Stimulated activated CD8-positive, alpha-beta memory T cell treated with anti-CD3 and anti-CD28 coated beads, Interleukin-2, amount 100 ng/mL, for 1 hour (primary cell): ENCODE results near the gene ELK4.

ENCODE experiments used
- DNase-seq, 2 donors: peaks; one replicate each; pipeline ENCODE4 v3.0.0-alpha.2; 2020; ENCODE audit warnings: low read depth in 2 of 2

Gene ELK4, protein sequence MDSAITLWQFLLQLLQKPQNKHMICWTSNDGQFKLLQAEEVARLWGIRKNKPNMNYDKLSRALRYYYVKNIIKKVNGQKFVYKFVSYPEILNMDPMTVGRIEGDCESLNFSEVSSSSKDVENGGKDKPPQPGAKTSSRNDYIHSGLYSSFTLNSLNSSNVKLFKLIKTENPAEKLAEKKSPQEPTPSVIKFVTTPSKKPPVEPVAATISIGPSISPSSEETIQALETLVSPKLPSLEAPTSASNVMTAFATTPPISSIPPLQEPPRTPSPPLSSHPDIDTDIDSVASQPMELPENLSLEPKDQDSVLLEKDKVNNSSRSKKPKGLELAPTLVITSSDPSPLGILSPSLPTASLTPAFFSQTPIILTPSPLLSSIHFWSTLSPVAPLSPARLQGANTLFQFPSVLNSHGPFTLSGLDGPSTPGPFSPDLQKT

DNA sequence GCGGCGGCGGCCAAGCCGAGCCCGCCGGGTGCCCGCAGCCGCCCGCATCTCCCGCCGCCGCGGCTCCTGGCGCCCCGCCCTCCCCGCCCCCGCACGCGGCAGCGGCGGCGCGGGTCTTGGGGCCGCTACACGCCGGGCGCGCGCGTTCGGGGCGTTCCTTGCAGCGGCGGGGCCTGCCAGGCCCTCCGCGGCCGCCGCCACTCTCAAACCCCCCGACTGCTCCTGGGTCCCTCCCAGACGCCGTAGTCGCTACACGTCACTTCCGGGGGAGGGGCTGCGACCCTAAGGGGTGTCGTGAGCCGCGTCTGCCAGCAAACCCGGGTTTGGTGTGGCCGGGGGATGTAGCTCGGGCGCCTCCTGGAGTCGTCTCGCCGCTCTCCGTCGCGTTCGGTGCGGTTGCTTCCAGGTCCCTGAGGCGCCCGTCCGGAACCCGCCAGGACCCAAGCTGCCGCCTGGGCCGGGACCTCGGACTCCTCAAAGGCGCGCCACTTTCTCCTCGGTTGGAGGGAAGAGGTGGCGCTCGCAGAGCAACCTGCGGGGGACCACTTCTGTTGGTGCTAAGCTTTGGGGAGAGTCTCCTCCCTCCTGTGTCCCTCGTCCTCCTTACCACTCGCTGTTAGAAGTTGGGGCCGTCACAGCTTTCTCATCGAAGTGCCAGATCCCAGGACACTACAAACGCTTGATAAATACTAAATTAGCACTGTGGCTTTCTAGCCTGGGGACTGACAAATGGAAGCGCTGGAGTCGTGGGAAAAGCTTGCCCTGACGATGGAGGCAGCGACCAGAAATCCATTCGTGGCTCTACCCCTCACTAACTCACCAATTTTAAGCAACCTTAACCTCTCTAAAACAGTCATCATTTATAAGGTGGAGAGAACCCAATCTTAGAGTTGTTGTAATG is at the start of gene ELK4:
ELK4 (minus strand) TSS at position 244 of the 901 bp plus-strand sequence. CDS start 8,129 bp downstream, outside the sequence.
- peak; percentile 99 for DNase-seq

DNA sequence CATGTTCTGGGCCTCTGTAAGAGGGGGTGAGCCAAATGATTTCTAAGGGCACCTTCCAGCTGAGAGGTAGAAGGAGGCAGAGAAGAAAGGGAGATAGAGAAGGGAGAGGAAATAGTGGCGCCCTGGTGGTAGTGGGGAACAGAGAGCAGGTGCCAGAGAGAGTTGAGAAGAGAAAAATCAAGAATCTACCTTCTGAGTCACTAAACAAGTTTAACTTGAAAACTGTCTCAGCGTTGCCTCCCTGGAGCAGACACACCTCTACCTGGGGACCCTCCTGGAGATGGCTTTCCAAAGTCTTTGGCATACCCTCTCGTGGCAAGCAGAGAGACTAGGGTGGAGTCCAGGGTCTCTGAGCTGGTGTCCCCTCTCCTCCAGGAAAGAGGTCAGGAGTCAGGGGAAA is 49.6 kb upstream of the ELK4 start:
- DNase-seq, result no peak

DNA sequence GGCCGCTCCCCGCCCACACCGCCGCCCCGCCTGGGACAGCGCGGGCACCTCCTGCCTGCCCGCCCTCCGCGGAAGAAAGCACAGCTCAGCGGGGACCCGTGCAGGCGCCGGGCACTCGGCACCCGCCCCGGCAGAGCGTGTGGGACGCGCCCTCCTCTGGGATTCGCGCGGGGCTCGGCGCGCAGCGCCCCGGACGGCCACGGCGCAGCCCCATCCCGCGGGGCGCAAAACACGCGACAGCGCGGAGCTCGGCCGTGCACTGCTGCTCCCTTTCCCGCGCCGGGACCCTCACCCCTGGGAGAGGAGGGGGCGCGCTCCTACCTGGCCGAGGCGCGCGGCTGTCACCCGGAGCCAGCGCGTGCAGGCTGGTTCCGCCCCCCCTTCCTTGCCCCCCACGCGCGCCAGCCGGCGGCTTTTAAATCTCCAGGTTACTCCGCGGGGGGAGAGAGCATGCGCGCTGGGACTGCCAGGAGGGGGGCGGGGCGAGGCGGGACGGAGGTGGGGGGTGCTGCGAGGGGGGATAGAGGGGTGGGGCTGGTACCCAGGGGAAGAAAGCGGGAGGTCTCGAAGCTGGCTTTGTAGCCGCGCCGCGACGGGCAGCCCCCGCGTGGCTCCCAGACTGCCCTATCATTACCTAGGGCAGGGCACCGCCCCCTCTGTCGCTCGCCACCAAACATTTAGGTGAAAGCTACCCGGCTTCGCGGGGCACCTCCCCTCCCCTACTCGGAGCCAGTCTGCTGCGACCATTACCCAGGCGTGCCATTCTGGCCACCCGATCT is 48.5 kb upstream of the ELK4 start, which contains the start of gene SLC45A3:
SLC45A3 (minus strand) TSS at position 437 of the 779 bp plus-strand sequence. CDS start 15,853 bp downstream, outside the sequence.
- DNase-seq, result peak in 1 of 2 donors; percentile 16

DNA sequence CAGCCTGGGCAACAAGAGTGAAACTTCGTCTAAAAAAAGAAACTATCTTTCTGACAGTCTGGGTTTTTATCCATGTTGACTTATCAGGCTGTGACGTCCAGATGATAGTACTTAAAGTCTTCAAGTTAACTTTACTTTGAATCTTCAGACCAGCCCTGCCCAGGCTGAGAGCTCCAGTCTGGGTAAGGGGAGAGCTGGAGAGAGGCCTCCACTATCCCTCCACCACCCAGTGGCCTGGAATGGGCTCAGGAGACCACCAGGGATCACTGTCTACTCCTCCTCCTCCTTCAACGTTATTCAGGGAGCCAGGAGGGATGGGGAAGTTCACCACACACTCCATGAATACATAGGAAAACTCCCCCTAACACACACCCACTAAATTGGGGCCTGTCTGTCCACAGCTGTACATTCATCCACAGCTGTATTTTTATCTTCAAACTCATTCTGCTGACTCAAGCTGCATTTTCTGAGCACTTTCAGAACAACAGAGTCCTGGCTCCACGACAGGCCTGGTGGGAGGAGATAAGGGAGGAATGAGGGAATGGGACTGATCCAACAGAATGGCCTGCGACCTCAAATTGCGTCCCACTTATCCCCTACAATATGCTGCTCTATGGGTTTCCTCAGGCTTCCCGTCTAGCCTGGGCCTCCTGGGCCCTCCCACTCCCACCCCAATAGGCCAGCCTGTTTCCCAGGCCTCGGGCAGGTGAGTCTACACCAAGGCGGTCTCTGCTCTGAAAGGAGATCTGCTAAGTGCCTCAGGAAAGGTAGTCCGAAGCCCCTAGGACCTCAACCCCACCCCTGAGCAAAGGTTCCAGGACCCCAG is 46.7 kb upstream of the ELK4 start:
- no peak for DNase-seq

DNA sequence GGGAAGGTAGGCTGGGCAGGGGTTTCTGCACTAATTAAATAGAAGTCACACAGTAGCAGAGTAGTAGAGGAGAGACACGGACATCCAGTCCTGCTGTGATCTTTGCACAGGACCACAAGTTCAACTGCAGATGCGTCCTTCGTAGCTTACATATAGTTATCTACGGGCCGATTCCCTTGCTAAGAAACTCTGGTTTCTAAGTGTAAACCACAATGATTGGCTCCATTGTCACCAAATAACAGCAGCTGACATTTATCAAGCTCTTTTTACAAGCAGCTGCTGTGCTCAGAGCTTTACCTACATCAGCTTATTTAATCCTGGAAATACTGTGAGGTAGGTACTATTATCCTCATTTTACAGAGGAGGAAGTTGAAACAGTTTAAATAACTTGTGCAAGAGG is 45.4 kb upstream of the ELK4 start:
- DNase-seq, result no peak

DNA sequence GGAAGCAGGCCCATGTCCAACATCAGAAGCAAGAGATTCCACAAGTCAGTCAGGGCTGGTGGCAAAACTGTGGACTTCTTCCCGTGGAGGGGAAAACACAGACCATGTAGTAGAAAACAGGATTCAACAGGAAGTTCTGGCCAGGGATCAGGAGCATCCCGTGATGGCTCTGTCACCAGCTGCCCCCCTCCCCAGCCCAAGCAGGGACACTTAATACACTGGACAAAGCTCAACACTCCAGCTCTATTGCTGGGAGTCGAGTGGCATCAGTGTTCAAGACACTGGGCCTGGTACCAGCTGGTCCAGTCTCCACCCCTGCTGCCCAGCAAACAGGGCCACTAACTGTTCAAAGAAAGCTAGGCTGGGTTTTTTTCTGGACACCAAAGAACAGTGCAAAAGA is 44.8 kb upstream of the ELK4 start:
- DNase-seq, result no peak

DNA sequence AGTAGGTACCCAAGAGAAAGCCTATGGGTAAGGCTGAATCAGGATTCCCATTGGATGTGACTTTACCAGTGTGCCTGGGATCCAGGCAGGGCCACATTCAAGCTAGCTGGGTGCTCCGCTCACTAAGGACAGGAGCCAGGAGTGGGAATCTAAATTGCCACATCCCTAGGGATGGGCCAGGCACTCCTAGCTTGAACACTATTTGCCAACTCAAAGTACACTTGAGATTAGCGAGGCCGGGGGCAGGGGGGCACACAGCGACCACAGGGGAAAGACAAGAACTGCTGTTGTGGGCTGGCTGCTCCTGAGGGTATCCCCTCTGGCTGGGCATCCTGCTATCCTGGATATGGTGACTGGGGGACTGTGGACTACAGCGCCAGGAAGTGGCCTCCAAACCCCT is 44.2 kb upstream of the ELK4 start:
- no peak for DNase-seq

DNA sequence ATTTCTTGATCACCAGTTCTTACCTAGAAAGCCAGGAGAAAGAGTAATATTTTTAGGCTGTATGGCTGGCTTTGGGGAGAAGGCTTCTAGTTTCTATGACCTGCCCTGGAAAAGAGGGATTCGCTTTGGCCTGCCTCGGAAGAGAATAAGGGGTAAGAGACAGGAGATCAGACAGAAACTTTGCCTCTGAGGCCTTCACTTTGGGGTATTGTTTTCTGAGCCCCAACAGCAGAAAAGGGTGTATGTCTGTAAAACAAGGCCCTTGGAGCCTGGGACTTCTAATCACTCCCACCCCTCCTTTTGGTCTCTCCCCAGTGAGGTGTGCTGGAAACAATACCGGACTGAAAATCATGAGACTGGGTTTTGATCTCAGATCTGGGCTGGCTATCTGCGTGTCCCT is 43.4 kb upstream of the ELK4 start:
- DNase-seq, result no peak

DNA sequence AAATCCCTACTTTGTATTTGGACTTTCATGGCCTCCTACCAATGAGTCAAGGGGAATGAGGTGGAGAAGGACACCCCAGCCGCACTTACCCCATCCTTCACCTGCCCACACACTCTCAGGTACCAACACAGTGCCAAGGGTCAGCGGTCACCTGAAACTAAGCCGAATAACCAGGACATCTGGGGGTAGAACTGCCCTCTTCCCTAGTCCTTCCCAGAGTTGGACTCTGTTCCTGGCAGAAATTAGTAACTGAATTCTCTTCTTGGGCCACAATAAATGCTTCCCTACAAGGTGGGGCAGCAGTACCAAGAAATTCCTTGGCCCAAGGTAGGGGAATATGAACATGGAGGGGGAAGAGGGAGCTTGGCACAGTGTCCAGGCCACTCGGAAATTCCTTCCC is 41.2 kb upstream of the ELK4 start:
- DNase-seq, result no peak

DNA sequence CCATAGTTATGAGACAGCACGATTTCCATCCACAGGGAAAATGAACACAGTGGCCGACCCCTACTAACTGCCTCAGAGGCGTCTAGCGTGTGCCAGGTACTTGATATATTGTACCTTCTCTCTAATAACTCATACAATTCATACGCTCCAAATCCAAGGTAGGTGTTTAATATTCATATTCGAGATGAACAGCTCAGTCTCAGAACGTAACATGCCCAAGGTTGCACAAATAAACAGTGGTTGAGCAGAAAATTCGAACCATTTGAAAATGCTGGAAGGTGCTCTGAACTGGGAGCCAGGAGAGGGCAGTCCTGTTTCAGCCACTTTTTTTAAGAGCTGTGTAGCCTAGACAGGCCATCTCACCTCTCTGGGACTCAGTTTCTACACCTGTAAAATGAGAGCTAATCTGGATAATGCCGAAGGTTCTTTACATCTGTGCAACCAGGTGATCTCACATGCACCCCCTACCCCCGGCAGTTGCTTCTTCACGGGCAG is 40.6 kb upstream of the ELK4 start:
- DNase-seq, result no peak

DNA sequence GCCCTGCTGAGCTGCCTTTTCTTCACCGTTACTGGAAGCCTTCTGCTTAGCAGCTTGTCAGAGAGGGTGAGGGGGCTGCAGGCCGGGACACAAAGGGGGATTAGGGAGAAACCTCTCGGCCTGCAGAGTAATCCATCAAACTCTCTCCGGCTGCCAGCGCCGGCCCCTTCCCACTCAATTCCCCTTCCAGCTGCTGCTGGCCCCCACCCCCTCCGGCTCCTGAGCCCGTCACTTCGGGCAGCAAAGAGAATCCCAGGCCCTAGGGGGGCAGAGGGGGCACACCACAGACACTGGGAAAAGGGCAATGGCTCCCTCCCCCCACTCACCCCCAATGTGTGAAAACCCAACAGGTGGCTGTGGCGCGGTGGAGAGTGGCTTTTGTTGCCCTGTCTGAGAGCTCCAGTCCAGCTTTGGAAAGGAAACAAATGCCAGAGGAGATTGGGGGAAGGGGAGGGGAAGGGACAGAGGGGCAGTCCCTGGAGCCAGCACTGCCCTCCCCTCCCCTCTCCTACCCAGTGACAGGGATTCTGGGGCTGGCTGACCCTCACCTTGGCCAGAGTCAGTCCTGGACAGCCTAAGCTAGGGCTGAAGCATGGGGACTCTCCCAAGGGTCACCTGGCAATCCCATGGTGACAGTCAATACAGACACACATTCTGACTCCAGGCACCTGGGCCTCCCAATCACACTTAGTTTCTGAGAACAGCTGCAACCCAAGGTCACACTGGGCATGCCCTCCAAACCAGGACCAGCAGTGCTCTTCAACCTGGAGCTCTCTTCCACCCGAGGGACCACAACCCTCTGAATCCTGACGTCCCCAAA is 39.0 kb upstream of the ELK4 start:
- no peak for DNase-seq

DNA sequence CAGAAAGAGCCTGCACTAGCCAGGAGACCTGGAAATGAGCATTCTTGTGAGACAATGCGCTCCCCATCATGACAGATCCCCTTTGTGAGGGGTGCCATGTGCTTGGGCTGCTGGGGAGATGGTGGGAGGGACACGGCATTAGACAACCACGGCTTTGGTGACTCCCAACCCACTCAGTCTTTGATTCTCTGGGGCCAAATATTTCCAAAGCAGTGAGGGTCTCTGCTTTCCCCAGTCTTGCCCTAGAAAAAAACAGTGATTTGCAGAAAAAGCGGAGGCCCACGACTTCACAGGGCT is 38.3 kb upstream of the ELK4 start:
- no peak for DNase-seq

DNA sequence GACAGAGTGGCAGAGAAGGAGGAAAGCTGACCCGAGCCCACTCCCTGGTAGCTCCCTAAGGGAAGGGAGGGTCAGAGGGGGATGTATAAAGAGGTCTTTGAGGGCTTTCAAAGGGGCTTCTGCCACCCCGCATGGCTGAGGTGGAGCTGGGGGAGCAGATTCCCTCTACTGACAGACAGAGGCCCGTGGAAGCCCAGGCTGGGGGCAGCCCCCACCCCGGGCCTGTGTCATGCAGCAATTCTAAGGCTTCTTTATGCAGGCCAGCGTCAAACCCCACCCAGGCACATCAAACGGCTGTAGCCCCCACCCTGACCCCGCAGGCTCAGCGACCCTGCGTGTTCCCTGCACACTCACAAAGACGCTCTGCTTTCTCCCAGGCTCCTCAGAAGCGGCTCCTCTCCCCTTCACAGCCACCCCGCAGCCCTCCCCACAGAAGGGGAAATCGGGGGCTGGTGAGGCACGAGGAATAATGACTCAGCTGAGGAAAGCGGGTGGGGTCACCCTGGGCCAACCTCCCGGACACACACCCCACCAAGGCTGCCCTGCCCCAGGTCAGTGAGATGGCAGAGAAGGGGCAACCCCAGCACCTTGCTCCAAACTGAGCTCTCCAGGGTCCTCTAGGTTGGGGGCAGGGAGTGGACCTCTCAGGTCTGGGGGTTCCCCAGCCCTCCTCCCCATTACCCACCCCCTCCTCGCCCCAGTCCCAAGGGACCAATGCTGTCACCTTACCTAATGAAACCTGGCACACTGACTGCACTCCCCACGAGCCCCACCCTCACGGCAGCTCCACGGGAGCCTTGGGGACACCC is 37.7 kb upstream of the ELK4 start:
- no peak for DNase-seq

DNA sequence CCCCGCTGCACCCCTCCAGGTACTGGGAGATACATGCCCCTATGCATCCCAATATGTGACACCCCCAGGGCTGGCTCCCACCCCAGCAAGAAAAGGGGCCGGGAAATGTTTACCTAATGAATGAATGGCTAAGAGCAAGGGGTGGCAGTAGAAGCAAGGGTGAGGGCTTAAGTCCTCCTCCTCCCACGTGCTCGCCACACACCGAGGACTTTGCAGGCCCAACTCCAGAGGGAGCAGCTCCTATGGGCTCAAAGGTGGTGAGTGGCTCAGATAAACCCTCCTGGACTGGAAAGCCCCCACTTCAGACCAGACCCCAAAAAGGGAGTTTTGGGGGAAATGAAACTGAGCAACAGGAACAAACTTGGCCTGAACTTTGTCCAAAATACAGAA is 37.1 kb upstream of the ELK4 start:
- no peak for DNase-seq

DNA sequence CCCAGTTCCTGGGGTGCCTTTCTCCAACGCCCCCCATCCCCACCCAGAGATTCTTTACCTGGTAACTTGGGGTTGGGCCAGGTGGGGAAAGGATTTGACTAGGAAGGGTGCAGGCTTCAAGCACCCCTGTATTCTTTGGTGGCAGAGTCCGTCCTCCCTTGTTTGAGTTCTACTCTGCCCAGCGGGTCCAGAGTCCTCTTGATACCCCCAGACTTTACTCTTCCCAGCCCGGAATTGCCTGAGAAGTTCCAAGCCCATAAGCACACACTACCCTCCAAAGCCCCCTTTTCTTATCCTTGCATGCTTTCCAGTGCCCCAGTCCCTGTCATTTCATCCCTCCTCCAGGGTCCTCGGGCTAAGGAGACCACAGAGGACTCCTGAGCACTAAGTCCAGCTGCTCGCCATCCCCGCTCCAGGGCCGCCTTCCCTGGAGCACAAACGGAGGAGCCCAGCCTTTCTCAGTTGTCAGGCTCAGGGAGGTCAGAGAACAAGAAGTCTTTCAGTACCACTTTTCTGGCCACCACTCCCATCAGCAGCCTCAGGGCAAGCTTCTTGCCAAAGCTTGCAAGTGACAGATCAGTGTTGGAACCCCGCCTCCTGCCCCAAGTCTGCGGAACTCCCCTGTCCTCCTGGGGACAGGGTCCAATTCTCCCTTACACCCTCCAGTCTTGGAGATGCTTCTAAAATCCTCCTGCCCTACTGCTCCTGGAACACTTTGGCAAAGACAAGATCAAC is 36.3 kb upstream of the ELK4 start:
- DNase-seq, result no peak

DNA sequence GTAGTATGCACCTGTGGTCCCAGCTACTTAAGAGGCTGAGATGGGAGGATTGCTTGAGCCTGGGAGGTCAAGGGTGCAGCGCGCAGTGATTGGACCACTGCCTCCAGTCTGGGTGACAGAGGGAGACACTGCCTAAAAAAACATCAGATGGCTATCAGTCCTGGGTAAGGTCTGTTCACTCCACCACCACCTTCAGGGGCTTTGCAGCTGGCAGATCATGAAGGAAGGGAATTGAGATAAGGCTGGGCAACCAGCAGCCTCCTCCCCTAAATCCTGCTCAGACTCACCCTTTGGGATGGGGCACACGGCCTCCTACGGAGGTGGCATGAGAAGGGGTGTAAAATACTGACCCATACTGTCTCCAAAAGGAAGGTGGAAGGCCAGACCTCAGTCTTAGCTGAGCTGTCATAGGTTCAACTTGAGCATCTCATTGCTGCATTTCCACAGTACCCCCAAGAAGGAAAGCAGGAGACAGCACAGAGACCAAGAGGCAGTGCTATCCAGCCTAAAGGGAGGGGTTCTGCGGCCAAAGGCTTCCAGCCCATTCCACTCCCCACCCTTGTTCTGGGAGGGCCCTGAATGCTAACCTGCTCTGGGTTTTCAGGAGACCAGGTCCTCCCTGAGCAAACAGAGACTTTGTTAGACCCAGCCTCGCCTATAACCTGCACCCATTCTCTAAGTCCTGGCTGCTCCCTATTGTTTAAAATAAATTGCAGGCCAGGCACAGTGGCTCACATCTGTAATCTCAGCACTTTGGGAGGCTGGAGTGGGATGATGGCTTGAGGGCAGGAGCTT is 34.8 kb upstream of the ELK4 start:
- DNase-seq, result no peak

DNA sequence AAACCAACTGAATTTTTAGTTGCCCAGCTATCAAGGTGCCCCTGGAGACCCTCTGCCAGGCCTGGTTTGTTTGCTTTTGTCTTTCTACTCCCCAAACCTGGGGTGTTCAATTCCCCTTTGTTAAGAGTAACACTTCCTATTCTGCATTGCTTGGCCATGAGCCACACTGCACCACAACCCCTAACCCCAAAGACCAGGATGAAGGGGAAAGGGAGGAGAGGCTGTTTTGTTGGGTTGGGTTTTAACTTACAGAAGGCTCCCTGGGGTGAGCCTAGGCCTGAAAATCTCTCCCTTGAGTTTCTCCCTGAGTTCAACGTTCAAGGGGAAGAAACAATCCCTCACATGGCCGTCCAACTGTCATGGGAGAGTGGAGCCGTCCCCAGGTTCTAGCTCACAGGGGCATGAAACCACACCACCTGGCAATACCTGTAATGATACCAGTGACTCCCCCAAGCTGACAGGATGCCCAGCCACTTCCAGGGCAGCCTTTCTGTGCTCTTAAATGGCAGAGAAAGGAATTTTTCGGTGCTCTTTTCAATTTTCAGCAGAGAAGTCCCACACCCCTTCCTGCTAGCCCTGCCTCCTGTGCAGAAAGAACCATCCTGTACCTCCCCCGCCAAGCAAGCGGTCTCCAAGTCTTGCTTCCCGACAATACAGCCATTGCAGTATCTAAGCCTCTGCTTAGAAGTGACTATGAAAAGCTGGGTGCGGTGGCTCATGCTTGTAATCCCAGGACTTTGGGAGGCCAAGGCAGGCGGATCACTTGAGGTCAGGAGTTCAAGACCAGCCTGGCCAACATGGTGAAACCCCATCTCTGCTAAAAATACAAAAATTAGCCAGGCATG is 33.6 kb upstream of the ELK4 start:
- DNase-seq, result no peak
